Measurements from ENCODE around the gene RPS27L.

- TF ChIP-seq CTCF (IDR thresholded peaks at IDR 0.05), result no peak
- TF ChIP-seq EZH2 (IDR thresholded peaks at IDR 0.05; ENCODE audit: borderline replicate concordance, insufficient read depth, low read depth, low read length, poor library complexity, severe bottlenecking), result no peak
Observed at GRCh38 chr15:63181648-63182047, 24.4 kb upstream of the RPS27L start.
